K562 treated with DMSO at 1 percent for 12 hours (cell line): ENCODE measurements around the gene TTC9. TPM values are rescaled to one million over a fixed set of nuclear protein-coding genes. Genes with fewer than 3 reads are reported as not detected.

Experiments used
- total RNA-seq: library from RNA; unstranded; fragments of 300-600 nt; gene quantifications from 2 replicates; pipeline ENCODE4 v1.2.3, GENCODE V29; 2022; ENCODE audit not compliant: insufficient read depth

TTC9 gene
- not detected in 2 replicates for total RNA-seq

DNA sequence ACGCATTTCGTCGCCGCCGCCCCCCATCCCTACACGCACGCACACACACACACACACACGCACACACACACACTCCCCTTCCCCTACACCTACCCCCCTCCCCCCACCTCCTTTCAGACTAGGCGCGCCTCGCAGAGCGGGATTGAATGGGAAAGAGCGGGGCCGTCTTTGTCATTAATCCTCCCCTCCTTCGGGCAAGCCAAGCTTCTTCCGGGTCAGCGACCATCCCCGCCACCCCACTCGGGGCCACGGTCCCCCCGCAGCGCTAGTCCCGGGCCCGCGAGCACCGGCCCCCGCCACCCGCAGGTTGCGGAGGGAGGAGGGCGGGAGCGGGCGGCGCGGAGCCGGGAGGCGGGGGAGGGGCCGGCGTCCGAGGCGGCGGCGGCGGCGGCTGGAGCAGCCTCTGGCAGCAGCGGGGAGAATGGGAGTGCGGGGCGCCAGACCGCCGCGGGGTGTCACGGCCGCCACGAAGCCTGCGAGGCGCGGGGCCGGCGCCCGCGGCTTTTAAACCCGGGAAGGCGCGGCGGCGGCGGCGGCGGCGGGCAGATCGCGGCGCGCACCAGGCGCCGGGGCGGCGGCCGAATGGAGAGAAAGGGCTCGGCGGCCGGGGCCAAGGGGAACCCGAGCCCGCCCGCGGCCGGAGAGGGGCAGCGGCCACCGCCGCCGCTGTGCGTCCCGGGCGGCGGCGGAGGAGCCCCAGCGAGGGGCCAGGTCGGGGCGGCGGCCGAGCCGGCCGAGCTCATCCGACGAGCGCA, at the start of gene TTC9:
TSS of gene TTC9 (plus strand) at position 369 of the 755 bp plus-strand sequence. CDS start at position 583, 214 bp downstream.

DNA sequence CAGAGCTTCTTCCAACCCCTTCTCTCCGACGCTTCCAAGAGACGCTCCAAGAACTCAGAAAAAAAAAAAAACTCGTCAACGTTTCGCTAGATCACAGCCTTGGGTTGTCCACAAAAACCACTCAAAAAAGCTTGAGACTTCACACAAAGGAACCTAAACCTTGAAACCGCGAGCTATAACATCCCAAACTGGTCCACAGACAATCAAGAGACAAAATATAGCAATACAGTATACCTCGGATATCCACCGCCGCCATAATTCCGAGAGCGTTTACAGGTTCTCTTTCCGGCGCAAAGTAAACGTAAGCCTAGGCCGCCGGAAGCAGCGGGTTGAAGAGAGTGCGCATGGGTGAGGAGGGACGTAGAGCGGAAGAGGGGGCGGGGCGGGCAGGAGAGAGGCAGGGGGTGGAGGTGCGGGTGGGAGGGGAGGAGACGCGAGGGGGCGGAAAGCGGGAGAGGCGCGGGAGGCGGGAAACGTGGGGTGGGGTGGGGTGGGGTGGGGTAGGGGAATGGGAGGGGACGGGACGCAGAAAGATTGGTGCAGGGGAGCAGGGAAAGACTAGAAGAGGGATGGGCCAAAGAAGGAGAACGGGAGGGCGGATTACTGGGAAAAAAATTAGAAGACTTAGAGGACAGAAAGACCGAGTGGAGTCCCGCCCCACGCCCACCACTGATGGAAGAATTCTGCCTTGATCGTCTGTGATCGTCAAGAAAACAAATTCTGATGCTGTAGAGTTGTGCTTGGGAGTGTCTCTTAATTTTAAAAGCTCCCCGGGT, 41.1 kb upstream of the TTC9 start, which contains the start of gene MED6:
TSS of gene MED6 (minus strand) at position 274 of the 776 bp plus-strand sequence. CDS start at position 256, 18 bp downstream.

Other genes starting within 250 kb of the TTC9 start
- 3.3 and 7.9 TPM in 2 replicates for gene SYNJ2BP, start 224.8 kb upstream of the TTC9 start, total RNA-seq
- gene ADAM21, start 189.7 kb upstream of the TTC9 start, total RNA-seq = not detected in 2 replicates
- gene ADAM20, start 106.9 kb upstream of the TTC9 start, total RNA-seq = not detected in 2 replicates
- gene MED6, start 41.3 kb upstream of the TTC9 start, total RNA-seq = 14.1 and 27.3 TPM in 2 replicates
- 0.26 and 1.5 TPM in 2 replicates for gene MAP3K9, start 167.6 kb downstream of the TTC9 start, total RNA-seq